NB4 (cell line): Measurements from ENCODE around the gene CD151.

Experiments
- DNase-seq: peaks from one replicate; pipeline ENCODE4 v3.0.0; 2010; ENCODE audit warnings: low read depth
- H3K4me3 ChIP-seq: one replicate; pipeline ENCODE4 v1.5.1; 2011; ENCODE audit warnings: mild to moderate bottlenecking, low read depth, low read length, moderate library complexity
- MYC ChIP-seq: IDR thresholded peaks from 2 replicates; pipeline ENCODE4 v1.6.1; 2011; ENCODE audit warnings: low read depth, low read length
- POLR2A ChIP-seq: IDR thresholded peaks from 2 replicates; pipeline ENCODE4 v1.6.1; 2011; ENCODE audit warnings: mild to moderate bottlenecking; ENCODE audit not compliant: insufficient read length; ENCODE audit errors: extremely low read depth
- TF ChIP-seq, protein P1 (sequence below): IDR thresholded peaks from 2 replicates; pipeline ENCODE4 v1.6.1; 2011; ENCODE audit warnings: low read depth, low read length
- TF ChIP-seq, protein P2 (sequence below): IDR thresholded peaks from one replicate; pipeline ENCODE4 v1.5.1; 2012; ENCODE audit warnings: low read depth, low read length

The CD151 gene

DNA sequence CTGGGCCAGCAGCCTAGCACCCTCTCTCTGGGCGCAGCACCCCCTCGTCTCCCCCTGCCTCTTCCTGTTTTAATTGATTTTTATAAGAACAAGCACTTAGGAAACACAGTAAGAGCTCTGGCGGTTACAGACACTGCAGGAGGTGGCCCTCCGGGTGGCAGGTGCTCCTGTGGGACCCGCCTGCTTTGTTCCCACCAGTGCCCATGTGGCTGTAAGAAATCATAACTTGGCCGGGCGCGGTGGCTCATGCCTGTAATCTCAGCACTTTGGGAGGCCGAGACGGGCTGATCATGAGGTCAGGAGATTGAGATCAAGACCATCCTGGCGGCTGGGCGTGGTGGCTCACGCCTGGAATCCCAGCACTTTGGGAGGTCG lies 28.3 kb downstream of the CD151 start:
- TF ChIP-seq, protein P1, sequence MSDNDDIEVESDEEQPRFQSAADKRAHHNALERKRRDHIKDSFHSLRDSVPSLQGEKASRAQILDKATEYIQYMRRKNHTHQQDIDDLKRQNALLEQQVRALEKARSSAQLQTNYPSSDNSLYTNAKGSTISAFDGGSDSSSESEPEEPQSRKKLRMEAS: peak; percentile 44
- TF ChIP-seq POLR2A: no peak
- peak; percentile 42; the same call in 1 of the 2 replicates for TF ChIP-seq MYC
- TF ChIP-seq, protein P2, sequence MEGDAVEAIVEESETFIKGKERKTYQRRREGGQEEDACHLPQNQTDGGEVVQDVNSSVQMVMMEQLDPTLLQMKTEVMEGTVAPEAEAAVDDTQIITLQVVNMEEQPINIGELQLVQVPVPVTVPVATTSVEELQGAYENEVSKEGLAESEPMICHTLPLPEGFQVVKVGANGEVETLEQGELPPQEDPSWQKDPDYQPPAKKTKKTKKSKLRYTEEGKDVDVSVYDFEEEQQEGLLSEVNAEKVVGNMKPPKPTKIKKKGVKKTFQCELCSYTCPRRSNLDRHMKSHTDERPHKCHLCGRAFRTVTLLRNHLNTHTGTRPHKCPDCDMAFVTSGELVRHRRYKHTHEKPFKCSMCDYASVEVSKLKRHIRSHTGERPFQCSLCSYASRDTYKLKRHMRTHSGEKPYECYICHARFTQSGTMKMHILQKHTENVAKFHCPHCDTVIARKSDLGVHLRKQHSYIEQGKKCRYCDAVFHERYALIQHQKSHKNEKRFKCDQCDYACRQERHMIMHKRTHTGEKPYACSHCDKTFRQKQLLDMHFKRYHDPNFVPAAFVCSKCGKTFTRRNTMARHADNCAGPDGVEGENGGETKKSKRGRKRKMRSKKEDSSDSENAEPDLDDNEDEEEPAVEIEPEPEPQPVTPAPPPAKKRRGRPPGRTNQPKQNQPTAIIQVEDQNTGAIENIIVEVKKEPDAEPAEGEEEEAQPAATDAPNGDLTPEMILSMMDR: no peak
- peak; percentile 66 for DNase-seq
- H3K4me3 ChIP-seq: no peak overlapping the region

DNA sequence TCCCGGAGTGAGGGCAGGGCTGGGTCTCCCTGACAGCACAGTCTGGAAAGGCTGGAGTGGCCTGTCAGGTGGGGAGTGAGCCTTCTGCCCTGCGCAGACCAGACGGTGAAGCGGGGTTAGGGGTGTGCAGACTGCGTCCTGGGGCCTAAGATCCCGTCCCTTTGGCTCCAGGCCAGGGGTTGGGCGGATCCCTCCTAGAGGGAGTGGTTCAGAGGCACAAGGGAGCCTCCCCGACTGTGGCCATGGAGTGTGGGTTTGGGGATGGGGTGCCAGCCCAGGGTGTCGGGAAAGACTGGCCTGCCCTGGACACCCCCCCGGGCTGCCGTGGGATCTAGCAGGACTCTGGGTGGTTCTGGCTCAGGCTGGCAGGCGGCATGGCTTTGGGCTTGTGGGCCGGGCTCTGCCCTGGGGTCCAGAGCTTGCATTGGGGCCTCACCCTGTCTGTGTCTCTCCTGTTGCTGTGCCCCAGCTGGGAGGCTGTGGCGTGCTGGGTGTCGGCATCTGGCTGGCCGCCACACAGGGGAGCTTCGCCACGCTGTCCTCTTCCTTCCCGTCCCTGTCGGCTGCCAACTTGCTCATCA lies 29.4 kb downstream of the CD151 start:
- no peak for TF ChIP-seq POLR2A
- TF ChIP-seq, protein P1: no peak
- TF ChIP-seq, protein P2: no peak
- no peak for TF ChIP-seq MYC
- DNase-seq: no peak
- H3K4me3 ChIP-seq: no peak overlapping the region

DNA sequence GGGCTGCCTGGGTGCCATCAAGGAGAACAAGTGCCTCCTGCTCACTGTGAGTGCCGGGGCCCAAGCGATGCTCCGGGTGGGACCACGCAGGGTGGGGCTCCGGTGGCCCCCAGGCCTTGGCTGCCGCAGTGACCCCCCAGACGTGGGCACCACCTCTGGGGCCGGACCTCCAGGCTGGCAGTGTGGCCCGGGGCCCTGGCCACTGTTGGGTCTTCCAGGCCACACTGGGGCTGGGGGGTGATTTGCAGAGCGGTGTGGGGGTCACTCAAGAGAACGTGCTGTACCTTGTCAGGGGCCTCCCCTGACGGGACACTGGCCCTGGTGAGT lies 29.9 kb downstream of the CD151 start:
- H3K4me3 ChIP-seq: no peak overlapping the region
- no peak for DNase-seq
- TF ChIP-seq, protein P2: no peak
- TF ChIP-seq MYC (no peak), POLR2A (no peak)
- TF ChIP-seq, protein P1: no peak

DNA sequence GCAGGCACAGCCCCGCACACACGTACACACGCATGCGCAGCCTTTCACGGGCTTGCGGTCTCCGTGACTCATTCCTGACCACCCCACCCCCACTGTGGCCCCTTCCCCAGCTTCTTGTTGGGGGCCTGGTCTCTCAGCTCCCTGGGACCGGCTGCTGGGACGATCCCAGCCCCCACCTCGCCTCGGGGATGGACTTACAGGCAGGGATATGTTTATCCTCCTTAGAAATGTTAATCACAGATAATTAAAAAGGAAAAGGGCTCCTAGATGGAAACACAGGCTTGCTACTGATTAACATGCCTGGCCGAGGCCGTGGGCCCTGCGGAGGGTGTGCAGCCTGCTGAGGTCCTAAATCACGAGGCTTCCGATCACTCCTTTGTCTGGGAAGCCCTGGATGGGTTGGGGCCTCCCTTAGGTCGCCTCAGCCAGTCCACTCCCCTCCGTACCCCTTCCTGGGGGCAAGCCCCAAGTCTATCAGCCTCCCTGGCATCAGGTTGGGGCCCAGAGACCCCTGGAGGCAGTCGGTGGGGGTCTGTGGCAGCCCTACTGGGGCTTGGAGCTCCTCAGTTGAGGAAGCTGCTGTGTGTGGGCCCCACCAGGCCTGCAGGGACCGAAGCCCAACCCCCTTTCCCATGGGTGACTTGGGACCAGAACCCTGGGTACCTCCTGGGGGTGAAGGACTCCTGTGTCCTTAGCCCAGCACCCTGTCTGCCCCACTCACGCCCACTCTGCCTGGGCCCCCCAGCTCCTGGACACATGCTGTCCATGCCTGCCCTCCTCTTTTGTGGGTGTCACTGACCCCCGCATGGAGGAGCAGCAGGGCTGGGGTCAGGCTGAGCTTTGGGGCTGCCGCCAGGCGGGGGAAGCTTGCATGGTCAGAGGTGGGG lies 30.5 kb downstream of the CD151 start:
- H3K4me3 ChIP-seq: no peak overlapping the region
- DNase-seq: peak; percentile 62
- TF ChIP-seq POLR2A (no peak), MYC (no peak)
- TF ChIP-seq, protein P1: no peak
- TF ChIP-seq, protein P2: no peak

DNA sequence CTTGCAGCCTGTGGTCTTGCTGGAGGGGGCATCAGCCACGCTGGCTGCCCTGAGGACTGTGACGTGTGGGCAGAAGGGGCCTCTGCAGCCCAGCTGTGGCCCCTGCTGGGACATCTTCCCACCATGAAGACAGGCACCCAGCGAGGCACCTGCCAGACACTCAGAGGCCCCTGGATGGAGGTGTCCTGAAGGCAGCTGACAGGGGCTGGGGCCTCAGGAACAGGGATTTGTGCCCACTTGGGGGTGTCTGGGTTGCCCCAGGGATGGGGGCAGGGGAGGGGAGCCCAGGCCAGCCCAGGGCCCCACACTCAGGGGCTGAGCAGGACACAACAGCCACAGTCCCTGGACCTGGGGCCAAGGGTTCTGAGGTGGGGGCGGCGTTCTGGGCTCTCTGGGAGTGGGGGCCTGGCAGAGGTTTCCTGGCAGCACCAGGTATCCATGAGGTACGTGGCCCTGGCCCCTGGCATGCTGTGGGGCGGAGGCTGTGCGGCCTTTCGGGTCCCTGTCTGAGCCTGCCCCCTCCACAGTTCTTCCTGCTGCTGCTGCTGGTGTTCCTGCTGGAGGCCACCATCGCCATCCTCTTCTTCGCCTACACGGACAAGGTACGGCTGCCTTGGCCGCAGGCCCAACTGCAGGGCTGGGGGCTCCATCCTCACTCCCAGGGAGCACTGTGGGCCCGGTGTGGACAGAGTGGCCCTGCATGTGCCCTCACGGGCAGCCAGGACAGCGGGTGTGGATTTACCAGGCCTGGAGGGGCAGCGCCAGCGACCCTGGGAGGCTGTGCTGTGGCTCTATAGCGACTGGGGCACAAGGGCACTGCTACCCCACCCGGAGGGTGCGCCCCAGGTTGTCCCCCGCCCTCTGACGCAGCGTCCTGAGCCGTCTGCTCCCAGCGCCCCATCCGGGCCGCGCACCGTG lies 31.4 kb downstream of the CD151 start:
- TF ChIP-seq, protein P1: no peak
- TF ChIP-seq, protein P2: no peak
- no peak for TF ChIP-seq POLR2A
- TF ChIP-seq MYC: no peak
- no peak for DNase-seq
- no peak overlapping the region for H3K4me3 ChIP-seq
